SK-N-SH (cell line): Measurements from ENCODE around the gene MCC. TPM values are rescaled to one million over a fixed set of nuclear protein-coding genes. Genes with fewer than 3 reads are reported as not detected.

Source experiments
- CTCF ChIA-PET: fragments of 300-600, 350-600 bp; formaldehyde crosslinking; extraction: SDS; loops from one replicate; lab custom pipeline; 2021; lab: Yijun Ruan, JAX
- POLR2A ChIA-PET: fragments of 350-600 bp; sonication (Branson Sonifier 250); formaldehyde crosslinking; extraction: SDS; loops from one replicate; lab custom pipeline; 2020; ENCODE audit warnings: antibody characterized with exemption, inconsistent platforms; lab: Yijun Ruan, JAX
- DNase-seq: peaks from one replicate; pipeline ENCODE4 v3.0.0; 2012
- H2AFZ ChIP-seq: fragments of 200-600 bp; sonication (generic); 2 replicates; pipeline ENCODE4 v1.8.1; 2016; ENCODE audit warnings: antibody characterized with exemption, mild to moderate bottlenecking, low read depth
- H3F3A ChIP-seq: fragments of 200-600 bp; sonication (generic); replicated peaks from 2 replicates; pipeline ENCODE3; 2016; ENCODE audit warnings: antibody characterized with exemption, mild to moderate bottlenecking; ENCODE audit not compliant: insufficient read depth
- H3K27ac ChIP-seq, 2 experiments: fragments of 200-500 bp in 1 of 2; fragments of 200-600 bp in 1 of 2; sonication (Bioruptor generic) in 1 of 2; sonication (generic), shearing (Covaris generic) in 1 of 2; 2 replicates each; pipeline versions ENCODE4 v1.5.1 to v1.6.1; 2014 to 2016; ENCODE audit warnings: low read depth in 2 of 2, inconsistent platforms in 1 of 2, low read length in 1 of 2, mild to moderate bottlenecking in 1 of 2, mixed read lengths in 1 of 2
- H3K27me3 ChIP-seq: fragments of 200-600 bp; sonication (generic), shearing (Covaris generic); 2 replicates; pipeline ENCODE4 v1.6.1; 2016; ENCODE audit warnings: mixed run types; ENCODE audit not compliant: insufficient read depth
- H3K36me3 ChIP-seq, 2 experiments: fragments of 200-500 bp in 1 of 2; fragments of 200-600 bp in 1 of 2; sonication (Bioruptor generic) in 1 of 2; sonication (generic) in 1 of 2; replicated peaks in 1 of 2; 2 replicates each; pipeline versions ENCODE3 to v1.5.1; 2014 to 2016; ENCODE audit warnings: low read length in 1 of 2, mild to moderate bottlenecking in 1 of 2; ENCODE audit not compliant: insufficient read depth in 2 of 2, control insufficient read depth in 1 of 2
- H3K4me1 ChIP-seq, 2 experiments: fragments of 200-500 bp in 1 of 2; fragments of 200-600 bp in 1 of 2; sonication (Bioruptor generic) in 1 of 2; sonication (generic), shearing (Covaris generic) in 1 of 2; 2 replicates each; pipeline versions ENCODE4 v1.5.1 to v1.6.1; 2014 to 2016; ENCODE audit warnings: low read depth in 1 of 2, low read length in 1 of 2, mixed run types in 1 of 2; ENCODE audit not compliant: insufficient read depth in 2 of 2, control insufficient read depth in 1 of 2
- H3K4me2 ChIP-seq: fragments of 200-600 bp; sonication (generic), shearing (Covaris generic); 2 replicates; pipeline ENCODE4 v1.6.1; 2017; ENCODE audit warnings: mixed run types
- H3K4me3 ChIP-seq, 2 experiments: fragments of 200-500 bp in 1 of 2; fragments of 200-600 bp in 1 of 2; sonication (Bioruptor generic) in 1 of 2; sonication (generic), shearing (Covaris generic) in 1 of 2; 2 replicates each; pipeline versions ENCODE4 v1.5.1 to v1.8.1; 2014 to 2016; ENCODE audit warnings: low read depth in 2 of 2, inconsistent platforms in 1 of 2, low read length in 1 of 2, mild to moderate bottlenecking in 1 of 2, mixed read lengths in 1 of 2, moderate library complexity in 1 of 2
- H3K79me2 ChIP-seq: fragments of 200-600 bp; sonication (generic); 2 replicates; pipeline ENCODE4 v1.8.1; 2017; ENCODE audit warnings: mild to moderate bottlenecking; ENCODE audit not compliant: insufficient read depth
- H3K9ac ChIP-seq: fragments of 200-600 bp; sonication (generic); 2 replicates; pipeline ENCODE4 v1.6.1; 2017; ENCODE audit warnings: mixed run types
- H3K9me2 ChIP-seq: fragments of 200-600 bp; sonication (generic); 2 replicates; pipeline ENCODE4 v1.6.1; 2017; ENCODE audit warnings: mixed run types
- H3K9me3 ChIP-seq: fragments of 200-600 bp; sonication (generic); 2 replicates; pipeline ENCODE4 v1.6.1; 2017; ENCODE audit warnings: mixed run types, mild to moderate bottlenecking, moderate library complexity
- H4K20me1 ChIP-seq: fragments of 200-600 bp; sonication (generic); 2 replicates; pipeline ENCODE4 v1.6.1; 2017; ENCODE audit warnings: mild to moderate bottlenecking, mixed run types; ENCODE audit not compliant: insufficient read depth
- ELF1 ChIP-seq: IDR thresholded peaks from 2 replicates; pipeline ENCODE4 v1.4.0; 2012
- EZH2phosphoT487 ChIP-seq: fragments of 200-600 bp; sonication (generic); IDR thresholded peaks from 2 replicates; pipeline ENCODE4 v1.6.1; 2017; ENCODE audit warnings: low read depth, mixed run types, mild to moderate bottlenecking, antibody characterized with exemption, moderate library complexity, borderline replicate concordance
- GABPA ChIP-seq: IDR thresholded peaks from 2 replicates; pipeline ENCODE4 v1.4.0; 2012; ENCODE audit warnings: low read depth, mild to moderate bottlenecking
- MEF2A ChIP-seq: IDR thresholded peaks from 2 replicates; pipeline ENCODE4 v1.4.0; 2012; ENCODE audit warnings: low read depth, borderline replicate concordance
- MXI1 ChIP-seq: IDR thresholded peaks from 2 replicates; pipeline ENCODE4 v1.6.1; 2012; ENCODE audit warnings: mild to moderate bottlenecking, low read depth, low read length, improper control_type of control experiment
- NFIC ChIP-seq: IDR thresholded peaks from 2 replicates; pipeline ENCODE4 v1.4.0; 2012; ENCODE audit warnings: borderline replicate concordance
- PBX3 ChIP-seq: IDR thresholded peaks from 2 replicates; pipeline ENCODE4; 2012
- RCOR1 ChIP-seq: fragments of 150-350 bp; IDR thresholded peaks from 2 replicates; pipeline ENCODE4 v1.6.1; 2017; ENCODE audit warnings: antibody characterized with exemption, low read length
- RFX5 ChIP-seq: IDR thresholded peaks from 2 replicates; pipeline ENCODE4 v1.6.1; 2012; ENCODE audit warnings: mild to moderate bottlenecking, improper control_type of control experiment, low read length
- RXRA ChIP-seq: IDR thresholded peaks from 2 replicates; pipeline ENCODE4 v1.4.0; 2012; ENCODE audit warnings: low read depth, mild to moderate bottlenecking, borderline replicate concordance
- SMC3 ChIP-seq: IDR thresholded peaks from 2 replicates; pipeline ENCODE4 v1.6.1; 2012; ENCODE audit warnings: low read depth, low read length, improper control_type of control experiment
- TAF1 ChIP-seq: IDR thresholded peaks from 2 replicates; pipeline ENCODE4 v1.6.1; 2012; ENCODE audit warnings: low read depth, mild to moderate bottlenecking, low read length, moderate library complexity, borderline replicate concordance
- TCF12 ChIP-seq: IDR thresholded peaks from 2 replicates; pipeline ENCODE4 v1.4.0; 2012
- USF1 ChIP-seq: IDR thresholded peaks from 2 replicates; pipeline ENCODE4 v1.4.0; 2012; ENCODE audit warnings: low read depth, borderline replicate concordance
- USF2 ChIP-seq: fragments of 150-350 bp; IDR thresholded peaks from 2 replicates; pipeline ENCODE4 v1.6.1; 2017; ENCODE audit warnings: antibody characterized with exemption, low read length, low read depth, borderline replicate concordance
- YY1 ChIP-seq: IDR thresholded peaks from 2 replicates; pipeline ENCODE4 v1.4.0; 2012; ENCODE audit warnings: low read depth, mild to moderate bottlenecking
- WGBS: methylation state at CpG from one replicate; pipeline ENCODE4 v1.1.6; 2017; ENCODE audit warnings: low lambda C conversion rate; 5-methylcytosine and 5-hydroxymethylcytosine counted together
- polyA plus RNA-seq, 3 experiments: library from polyadenylated mRNA; depleted of rRNA; stranded (reverse); fragments of >200 nt; gene quantifications; 2 replicates each; pipeline ENCODE4 v1.2.3, GENCODE V29; 2012
- TF ChIP-seq, protein P1 (sequence below): IDR thresholded peaks from 2 replicates; pipeline ENCODE4 v1.4.0; 2012; ENCODE audit warnings: low read depth, borderline replicate concordance

MCC gene
- polyA plus RNA-seq, 1 of the 3 experiments (the other 2 are of a cell fraction), result 3.6 TPM

DNA sequence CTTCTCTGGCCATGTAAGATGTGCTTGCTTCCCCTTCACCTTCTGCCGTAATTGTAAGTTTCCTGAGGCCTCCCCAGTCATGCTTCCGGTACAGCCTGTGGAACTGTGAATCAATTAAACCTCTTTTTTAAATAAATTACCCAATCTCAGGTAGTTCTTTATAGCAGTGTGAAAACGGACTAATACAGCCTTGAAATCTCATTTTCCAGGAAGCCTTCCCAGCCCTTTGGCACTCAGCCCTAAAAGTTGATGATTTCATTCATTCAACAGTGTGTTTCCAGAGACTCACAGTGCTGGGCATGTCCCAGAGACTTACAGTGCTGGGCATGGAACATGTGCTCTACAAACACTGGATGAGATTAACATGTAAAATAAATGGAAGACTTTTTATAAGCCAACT lies 375.8 kb downstream of the MCC start:
- TF ChIP-seq YY1 (no peak), MXI1 (no peak), NFIC (no peak), PBX3 (no peak), ELF1 (no peak), USF2 (no peak), SMC3 (no peak), RXRA (no peak), EZH2phosphoT487 (no peak), MEF2A (no peak), GABPA (no peak), RCOR1 (no peak), USF1 (no peak), TCF12 (no peak), TAF1 (no peak), RFX5 (no peak)
- TF ChIP-seq, protein P1, sequence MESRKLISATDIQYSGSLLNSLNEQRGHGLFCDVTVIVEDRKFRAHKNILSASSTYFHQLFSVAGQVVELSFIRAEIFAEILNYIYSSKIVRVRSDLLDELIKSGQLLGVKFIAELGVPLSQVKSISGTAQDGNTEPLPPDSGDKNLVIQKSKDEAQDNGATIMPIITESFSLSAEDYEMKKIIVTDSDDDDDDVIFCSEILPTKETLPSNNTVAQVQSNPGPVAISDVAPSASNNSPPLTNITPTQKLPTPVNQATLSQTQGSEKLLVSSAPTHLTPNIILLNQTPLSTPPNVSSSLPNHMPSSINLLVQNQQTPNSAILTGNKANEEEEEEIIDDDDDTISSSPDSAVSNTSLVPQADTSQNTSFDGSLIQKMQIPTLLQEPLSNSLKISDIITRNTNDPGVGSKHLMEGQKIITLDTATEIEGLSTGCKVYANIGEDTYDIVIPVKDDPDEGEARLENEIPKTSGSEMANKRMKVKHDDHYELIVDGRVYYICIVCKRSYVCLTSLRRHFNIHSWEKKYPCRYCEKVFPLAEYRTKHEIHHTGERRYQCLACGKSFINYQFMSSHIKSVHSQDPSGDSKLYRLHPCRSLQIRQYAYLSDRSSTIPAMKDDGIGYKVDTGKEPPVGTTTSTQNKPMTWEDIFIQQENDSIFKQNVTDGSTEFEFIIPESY, result no peak
- TF ChIP-seq, all 33 proteins: peak for 0
- no peak for DNase-seq
- 49% methylated on average over 3 of the region's 3 CpGs for WGBS
- Histone ChIP-seq H3K27me3 (no peaks in the 10 kb centered on the region; the same call in 1 of the 2 replicates), H3K9me3 (no peaks in the 10 kb centered on the region), H4K20me1 (no peaks in the 10 kb centered on the region), H3K4me1 (peaks cover 0 to 43% of the 10 kb centered on the region in 2 experiments; a peak in 2 of 4 replicates), H3K79me2 (no peaks in the 10 kb centered on the region), H3K27ac (no peak overlapping the region), H2AFZ (no peak overlapping the region), H3K9me2 (no peaks in the 10 kb centered on the region), H3K36me3 (no peaks in the 10 kb centered on the region), H3F3A (no peaks in the 10 kb centered on the region), H3K4me3 (no peak overlapping the region), H3K9ac (no peak overlapping the region), H3K4me2 (no peak overlapping the region)
- POLR2A ChIA-PET, result interaction anchor here (0.9 kb wide), 1 partner anchor 53 kb away, joined by 3 read pairs; no protein-coding TSS in a partner anchor
- CTCF ChIA-PET, result interaction anchor here (1.3 to 1.7 kb wide), 2 partner anchors 18 to 28 kb away, joined by 3 to 4 read pairs; no protein-coding TSS in a partner anchor
